Right atrium auricular region (tissue), 2 donors: ENCODE results near the gene KCNJ11. TPM values are rescaled to one million over a fixed set of nuclear protein-coding genes. Genes with fewer than 3 reads are reported as not detected.

Experiments
- DNase-seq: peaks from one replicate; pipeline ENCODE4 v3.0.0-alpha.2; 2019; ENCODE audit warnings: low spot score
- H3K27ac ChIP-seq, 2 donors: fragments of 200-600 bp; sonication (generic); 1 replicate in 1 of 2; 2 replicates in 1 of 2; pipeline ENCODE4 v1.5.1; 2016 to 2019
- H3K27me3 ChIP-seq, 2 donors: fragments of 200-600 bp; sonication (generic); one replicate each; pipeline versions ENCODE4 v1.5.1 to v1.6.0; 2017 to 2019
- H3K36me3 ChIP-seq: fragments of 200-600 bp; sonication (generic); one replicate; pipeline ENCODE4 v1.5.1; 2016
- H3K4me1 ChIP-seq, 2 donors: fragments of 200-600 bp; sonication (generic); one replicate each; pipeline versions ENCODE4 v1.5.1 to v1.6.0; 2017 to 2019
- H3K4me3 ChIP-seq, 2 donors: fragments of 200-600 bp; sonication (generic); 1 replicate in 1 of 2; 2 replicates in 1 of 2; pipeline ENCODE4 v1.5.1; 2017 to 2019; ENCODE audit warnings: mild to moderate bottlenecking in 1 of 2, moderate library complexity in 1 of 2
- H3K9me3 ChIP-seq, 2 donors: fragments of 200-600 bp; sonication (generic); one replicate each; pipeline ENCODE4 v1.5.1; 2019
- total RNA-seq, 2 donors: library from RNA; depleted of rRNA; stranded (reverse); fragments of >200 nt; gene quantifications; one replicate each; pipeline ENCODE4 v1.1.0, GENCODE V29; 2016
- TF ChIP-seq, protein P1 (sequence below), 2 donors: fragments of 200-600 bp; sonication (generic); IDR thresholded peaks; one replicate each; pipeline ENCODE4 v1.5.1; 2019; ENCODE audit warnings: antibody characterized with exemption in 2 of 2

The KCNJ11 gene
- total RNA-seq, 2 donors from 2014 or later, result 18.7 to 19.5 TPM

DNA sequence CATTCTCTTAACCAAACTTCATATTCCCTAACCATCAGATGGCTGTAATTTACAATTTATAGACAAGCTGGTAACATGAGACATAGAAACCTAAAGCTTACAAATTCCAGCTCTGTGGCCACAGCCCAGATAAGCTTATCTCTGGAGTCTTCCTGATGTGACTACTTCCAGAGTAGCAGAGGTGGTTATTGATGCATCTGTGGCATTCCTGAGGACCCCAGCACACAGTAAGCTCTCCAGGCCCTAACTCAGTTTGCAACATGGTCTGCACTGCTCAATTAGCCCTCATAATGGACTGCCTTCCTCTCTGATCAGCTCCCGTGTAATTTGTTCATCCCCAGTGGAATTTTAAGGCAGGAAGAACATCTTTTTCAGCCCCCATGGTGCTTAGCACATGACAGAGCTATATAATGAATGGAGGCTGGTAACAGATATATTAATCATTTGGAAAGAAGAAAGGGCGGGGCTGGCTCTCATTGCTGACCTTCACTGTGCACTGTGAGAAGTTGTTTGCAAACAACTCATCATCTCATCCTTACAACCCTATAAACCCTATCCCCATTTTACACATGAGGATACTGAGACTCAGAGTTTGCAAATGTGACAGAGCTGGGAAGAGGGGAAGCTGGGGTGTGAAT lies 30.1 kb upstream of the KCNJ11 start:
- Histone ChIP-seq H3K27me3 (no peaks in the 10 kb centered on the region), H3K4me3 (no peak overlapping the region), H3K4me1 (peaks cover 0 to 7% of the 10 kb centered on the region in 2 donors), H3K36me3 (no peaks in the 10 kb centered on the region), H3K9me3 (no peaks in the 10 kb centered on the region), H3K27ac (no peak overlapping the region)
- TF ChIP-seq, protein P1, sequence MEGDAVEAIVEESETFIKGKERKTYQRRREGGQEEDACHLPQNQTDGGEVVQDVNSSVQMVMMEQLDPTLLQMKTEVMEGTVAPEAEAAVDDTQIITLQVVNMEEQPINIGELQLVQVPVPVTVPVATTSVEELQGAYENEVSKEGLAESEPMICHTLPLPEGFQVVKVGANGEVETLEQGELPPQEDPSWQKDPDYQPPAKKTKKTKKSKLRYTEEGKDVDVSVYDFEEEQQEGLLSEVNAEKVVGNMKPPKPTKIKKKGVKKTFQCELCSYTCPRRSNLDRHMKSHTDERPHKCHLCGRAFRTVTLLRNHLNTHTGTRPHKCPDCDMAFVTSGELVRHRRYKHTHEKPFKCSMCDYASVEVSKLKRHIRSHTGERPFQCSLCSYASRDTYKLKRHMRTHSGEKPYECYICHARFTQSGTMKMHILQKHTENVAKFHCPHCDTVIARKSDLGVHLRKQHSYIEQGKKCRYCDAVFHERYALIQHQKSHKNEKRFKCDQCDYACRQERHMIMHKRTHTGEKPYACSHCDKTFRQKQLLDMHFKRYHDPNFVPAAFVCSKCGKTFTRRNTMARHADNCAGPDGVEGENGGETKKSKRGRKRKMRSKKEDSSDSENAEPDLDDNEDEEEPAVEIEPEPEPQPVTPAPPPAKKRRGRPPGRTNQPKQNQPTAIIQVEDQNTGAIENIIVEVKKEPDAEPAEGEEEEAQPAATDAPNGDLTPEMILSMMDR (IDR thresholded peaks at IDR 0.05), result no peak
- DNase-seq, result no peak

DNA sequence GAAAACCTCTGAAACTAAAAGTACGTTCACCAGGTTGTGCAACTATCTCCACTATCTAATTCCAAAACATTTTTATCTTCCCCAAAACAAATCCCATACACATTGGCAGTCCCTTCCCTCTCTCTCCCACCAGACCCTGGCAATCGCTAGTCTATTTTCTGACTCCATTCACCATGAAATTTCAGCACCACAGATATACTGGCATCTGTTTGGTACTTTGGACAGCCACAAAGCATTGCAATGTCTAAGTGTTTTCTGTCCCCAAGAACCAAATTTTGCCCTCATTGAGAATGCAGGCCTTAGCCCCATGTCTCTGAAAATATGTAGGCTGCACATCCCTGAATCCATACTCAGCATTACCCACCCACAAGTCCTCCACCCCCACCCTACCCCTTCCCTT lies 28.0 kb upstream of the KCNJ11 start:
- Histone ChIP-seq H3K27me3 (no peaks in the 10 kb centered on the region), H3K27ac (peak overlapping the region in 1 of 2 donors; percentile 29)

DNA sequence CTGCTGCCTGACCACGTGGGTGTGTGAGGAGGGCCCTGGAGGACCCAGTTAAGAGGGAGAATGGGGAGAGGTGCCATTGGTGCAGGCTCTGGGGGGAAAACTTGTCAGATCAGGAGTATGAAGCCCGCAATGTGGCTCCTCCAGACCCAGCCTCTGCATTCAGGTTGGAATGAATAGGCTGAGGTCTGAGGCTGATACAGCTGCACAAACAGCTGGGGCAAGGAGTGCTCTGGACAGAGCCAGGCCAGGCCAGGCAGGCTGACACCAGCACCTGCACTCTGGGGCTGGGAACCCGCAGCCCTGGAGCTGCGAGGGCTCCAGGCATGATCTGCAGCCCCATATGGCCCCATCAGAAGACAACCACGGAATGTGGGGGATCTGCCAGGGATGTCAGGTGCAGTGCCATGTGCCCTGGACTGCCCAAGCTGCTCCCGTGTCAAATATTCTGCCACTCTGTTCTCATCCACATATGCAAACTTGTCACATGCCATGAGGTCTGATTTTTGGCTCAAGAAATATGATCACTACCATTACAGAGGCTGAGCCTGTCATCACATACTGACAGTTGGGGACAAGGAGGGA lies 27.2 kb upstream of the KCNJ11 start:
- TF ChIP-seq, protein P1 (IDR thresholded peaks at IDR 0.05), result no peak
- Histone ChIP-seq H3K9me3 (no peaks in the 10 kb centered on the region), H3K27me3 (no peaks in the 10 kb centered on the region), H3K36me3 (no peaks in the 10 kb centered on the region), H3K4me1 (peaks cover 0 to 7% of the 10 kb centered on the region in 2 donors), H3K4me3 (no peak overlapping the region), H3K27ac (peak overlapping the region in 1 of 2 donors; percentile 29)
- DNase-seq, result no peak

More for the DNA sequence above, 28.0 kb upstream of the KCNJ11 start:
- Histone ChIP-seq H3K9me3 (no peaks in the 10 kb centered on the region), H3K4me1 (peaks cover 0 to 7% of the 10 kb centered on the region in 2 donors), H3K36me3 (no peaks in the 10 kb centered on the region), H3K4me3 (no peak overlapping the region)
- TF ChIP-seq, protein P1 (IDR thresholded peaks at IDR 0.05), result no peak
- DNase-seq, result no peak

DNA sequence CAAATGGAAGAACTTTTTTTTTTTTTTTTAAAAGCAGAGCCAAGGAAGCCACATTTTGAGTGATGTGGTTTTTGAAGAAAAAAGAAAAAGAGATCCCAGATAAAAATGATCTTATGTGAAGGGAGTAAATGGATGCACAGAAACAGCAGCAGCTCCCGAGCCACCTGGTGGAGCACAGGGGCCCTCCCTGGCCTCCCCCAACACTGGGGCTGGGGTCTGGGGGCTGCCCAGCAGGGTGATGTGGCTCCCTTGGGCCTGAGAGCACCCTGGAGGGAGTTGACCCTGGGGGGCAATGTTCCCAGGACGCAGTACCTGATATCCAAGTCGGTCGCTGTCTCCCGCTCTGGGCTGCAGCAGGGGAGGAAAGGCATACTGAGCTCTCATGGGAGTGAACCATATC lies 26.5 kb upstream of the KCNJ11 start:
- H3K27ac ChIP-seq, result peak overlapping the region in 1 of 2 donors; percentile 29
- no peak for DNase-seq

DNA sequence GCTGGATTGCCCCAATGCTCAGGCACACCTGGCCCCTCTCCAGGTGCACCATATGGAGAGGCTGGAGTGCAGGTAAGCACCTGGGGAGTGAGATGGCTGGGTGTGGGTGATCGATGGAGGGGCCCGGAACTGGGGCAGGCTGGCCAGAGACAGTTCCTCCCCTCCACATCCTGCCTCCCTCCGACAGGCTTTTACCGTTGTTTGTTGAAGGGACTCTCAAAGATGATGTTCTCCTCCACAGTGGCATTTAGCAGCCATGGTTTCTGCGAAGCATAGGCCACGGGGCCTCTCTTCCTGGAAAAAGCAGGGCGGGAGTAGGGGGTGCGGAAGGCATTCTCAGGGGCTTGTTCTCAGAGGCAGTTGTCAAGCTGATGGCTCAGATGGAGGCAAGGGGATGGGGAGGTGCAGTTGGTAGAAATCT lies 25.9 kb upstream of the KCNJ11 start:
- DNase-seq, result no peak
- Histone ChIP-seq H3K9me3 (no peaks in the 10 kb centered on the region), H3K36me3 (no peaks in the 10 kb centered on the region), H3K27me3 (no peaks in the 10 kb centered on the region), H3K4me1 (peaks cover 0 to 7% of the 10 kb centered on the region in 2 donors), H3K27ac (no peak overlapping the region), H3K4me3 (no peak overlapping the region)
- TF ChIP-seq, protein P1 (IDR thresholded peaks at IDR 0.05), result no peak

More for the DNA sequence above, 26.5 kb upstream of the KCNJ11 start:
- Histone ChIP-seq H3K27me3 (no peaks in the 10 kb centered on the region), H3K4me3 (no peak overlapping the region), H3K36me3 (no peaks in the 10 kb centered on the region), H3K4me1 (peaks cover 0 to 7% of the 10 kb centered on the region in 2 donors), H3K9me3 (no peaks in the 10 kb centered on the region)
- TF ChIP-seq, protein P1 (IDR thresholded peaks at IDR 0.05), result no peak
